GM19468 (cell line): ENCODE results near the gene C1QL4.
"Not testable (repeated sequence)": the region's sequence is repeated elsewhere in the genome, so short reads cannot be mapped to it uniquely, and the experiment has no call there.

ENCODE experiments used
- ATAC-seq: cut with Tn5 transposase; IDR thresholded peaks from one replicate; pipeline ENCODE4 v1.9.1; 2021; ENCODE audit warnings: mild to moderate bottlenecking, moderate library complexity, moderate number of reproducible peaks; ENCODE audit not compliant: unreplicated experiment; ENCODE audit errors: extremely low read depth

Gene C1QL4

GRCh38 chr12:49336645-49337584 is at the start of gene C1QL4:
TSS of gene C1QL4 (minus strand) at chr12:49337188. CDS start at chr12:49336477, 711 bp downstream.
- ATAC-seq: no peak

GRCh38 chr12:49380184-49380583 is 43.2 kb upstream of the C1QL4 start:
- not testable (repeated sequence) for ATAC-seq

- ATAC-seq: no peak
Measured at GRCh38 chr12:49377386-49377785, 40.4 kb upstream of the C1QL4 start.

- no peak for ATAC-seq
Measured at GRCh38 chr12:49375406-49375805, 38.4 kb upstream of the C1QL4 start.

- no peak for ATAC-seq
Measured at GRCh38 chr12:49370539-49370938, 33.6 kb upstream of the C1QL4 start.

GRCh38 chr12:49369411-49370145 is 32.6 kb upstream of the C1QL4 start:
- peak; percentile 20 for ATAC-seq

- ATAC-seq: no peak
Measured at GRCh38 chr12:49368240-49368600, 31.2 kb upstream of the C1QL4 start.

- no peak for ATAC-seq
Measured at GRCh38 chr12:49367381-49368239, 30.6 kb upstream of the C1QL4 start, which contains the start of gene SPATS2. TSS of gene SPATS2 (plus strand) at chr12:49367462. CDS start at chr12:49461013, 93,551 bp downstream.

- peak; percentile 43 for ATAC-seq
Measured at GRCh38 chr12:49366652-49367380, 29.8 kb upstream of the C1QL4 start.

GRCh38 chr12:49366096-49366651 is 29.2 kb upstream of the C1QL4 start:
- ATAC-seq: no peak

- no peak for ATAC-seq
Measured at GRCh38 chr12:49365542-49365941, 28.6 kb upstream of the C1QL4 start.

GRCh38 chr12:49364989-49365388 is 28.0 kb upstream of the C1QL4 start:
- no peak for ATAC-seq

- ATAC-seq: no peak
Measured at GRCh38 chr12:49362077-49362476, 25.1 kb upstream of the C1QL4 start.

- no peak for ATAC-seq
Measured at GRCh38 chr12:49359671-49360070, 22.7 kb upstream of the C1QL4 start.

GRCh38 chr12:49358483-49359141 is 21.6 kb upstream of the C1QL4 start:
- no peak for ATAC-seq

- ATAC-seq: no peak
Measured at GRCh38 chr12:49357103-49357678, 20.2 kb upstream of the C1QL4 start.

GRCh38 chr12:49355913-49356312 is 18.9 kb upstream of the C1QL4 start:
- ATAC-seq: no peak

- ATAC-seq: no peak
Measured at GRCh38 chr12:49352351-49352750, 15.4 kb upstream of the C1QL4 start.
